Measurements from ENCODE around the gene TRIM4.
A peak's percentile ranks its signal among the peaks of the same experiment; 100 is the strongest.
"Not testable (repeated sequence)": the region's sequence is repeated elsewhere in the genome, so short reads cannot be mapped to it uniquely, and the experiment has no call there.

Gene TRIM4

DNA sequence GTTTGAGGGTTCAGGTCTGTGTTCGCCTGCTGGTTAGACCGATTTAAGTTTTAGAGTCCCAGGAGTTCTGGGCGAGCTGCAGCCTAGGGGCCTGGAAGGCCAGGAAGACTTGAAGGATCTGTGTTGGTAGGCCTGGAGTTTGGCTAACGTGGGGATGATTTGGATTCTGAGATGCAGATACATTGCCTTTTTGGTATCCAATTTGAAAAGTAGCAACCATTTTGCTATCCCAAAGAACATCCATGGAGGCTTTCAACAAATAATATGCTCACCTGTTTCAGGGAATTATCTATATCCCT is 433 bp upstream of the TRIM4 start:
- no peak for DNase-seq (ENCODE audit: low spot score)

DNA sequence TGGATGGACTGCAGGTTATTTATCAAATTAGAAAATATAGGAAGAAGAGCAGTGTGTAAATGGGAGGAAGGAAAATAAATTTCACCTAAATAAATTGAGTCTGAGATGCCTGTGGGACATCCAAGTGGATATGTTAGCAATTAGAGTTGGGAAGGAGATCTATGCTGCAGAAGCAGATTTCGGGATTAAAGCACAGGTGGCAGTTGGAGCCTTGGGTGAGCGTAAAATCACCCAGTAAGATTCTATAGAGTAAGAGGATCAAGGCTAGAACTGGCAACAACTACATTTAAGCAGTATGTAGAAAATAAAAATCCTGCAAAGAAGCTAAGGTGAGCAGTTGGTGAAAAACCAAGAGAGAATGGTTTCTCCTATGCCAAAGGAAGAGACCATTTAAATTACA is 8.4 kb downstream of the TRIM4 start:
- DNase-seq (ENCODE audit: low spot score), result peak; percentile 59

DNA sequence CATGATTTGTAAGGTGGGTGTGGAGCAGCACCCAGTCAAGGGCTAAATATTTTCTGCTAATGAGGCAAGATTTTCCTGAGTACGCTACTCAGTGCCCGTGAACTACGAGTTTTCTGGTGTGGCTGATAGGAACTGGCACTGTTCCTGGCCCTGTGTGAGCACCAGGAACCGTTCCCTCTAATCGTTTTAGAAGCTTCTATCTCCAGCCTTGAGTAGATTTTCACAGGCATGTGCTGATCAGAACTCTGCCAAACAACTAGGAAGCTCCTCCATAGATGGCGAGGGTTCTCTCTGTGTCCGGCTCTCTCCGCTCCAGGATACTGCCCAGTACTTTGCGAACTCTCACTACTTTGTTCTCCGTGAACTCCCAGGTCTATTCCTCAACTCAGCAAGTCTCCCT is 17.7 kb downstream of the TRIM4 start:
- DNase-seq (ENCODE audit: low spot score), result no peak

DNA sequence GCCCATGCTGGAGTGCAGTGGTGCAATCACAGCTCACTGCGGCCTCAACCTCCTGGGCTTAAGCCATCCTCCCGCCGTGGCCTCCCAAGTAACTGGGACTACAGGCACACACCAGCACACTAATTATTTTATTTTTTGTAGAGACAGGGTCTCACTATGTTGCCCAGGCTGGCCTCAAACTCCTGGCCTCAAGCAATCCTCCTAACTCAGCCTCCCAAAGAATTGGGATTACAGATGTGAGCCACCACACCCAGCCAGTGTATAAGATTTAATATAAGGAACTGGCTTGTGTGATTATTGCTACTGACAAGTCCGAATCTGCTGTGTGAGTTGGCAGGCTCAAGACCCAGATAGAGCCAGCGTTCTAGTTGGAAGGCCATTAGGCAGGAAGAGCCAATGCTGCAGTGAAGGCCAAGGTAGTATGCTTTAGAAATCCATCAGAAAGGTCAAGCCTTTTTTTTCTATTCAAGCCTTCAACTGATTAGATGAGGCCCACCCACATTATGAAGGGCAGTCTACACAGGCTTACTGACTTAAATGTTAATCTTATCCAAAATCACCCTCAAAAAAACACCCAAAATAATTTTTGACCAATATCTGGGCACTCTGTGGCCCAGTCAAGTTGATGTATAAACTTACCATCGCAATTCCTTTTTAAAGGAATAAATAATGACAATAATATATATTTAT is 19.4 kb downstream of the TRIM4 start:
- DNase-seq (ENCODE audit: low spot score), result no peak

DNA sequence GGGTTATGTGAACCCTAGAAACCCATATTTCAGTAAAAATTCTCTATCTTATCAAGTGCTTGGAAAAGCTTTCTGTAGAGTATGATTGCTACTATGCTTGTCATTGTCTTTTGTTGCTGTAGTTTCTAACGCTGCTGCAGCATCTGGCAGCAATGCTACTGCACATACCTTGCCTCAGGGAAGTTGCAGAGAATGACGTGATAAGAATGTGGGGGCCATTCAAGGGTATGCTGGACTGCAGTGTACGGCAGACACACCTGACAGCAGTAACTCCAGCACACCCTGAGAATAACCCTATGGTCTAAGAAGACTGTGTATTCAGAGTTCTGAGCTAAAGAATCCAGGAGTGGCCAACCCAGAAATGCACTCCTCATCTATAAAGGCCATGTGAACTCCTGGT is 20.5 kb downstream of the TRIM4 start:
- DNase-seq (ENCODE audit: low spot score), result no peak

DNA sequence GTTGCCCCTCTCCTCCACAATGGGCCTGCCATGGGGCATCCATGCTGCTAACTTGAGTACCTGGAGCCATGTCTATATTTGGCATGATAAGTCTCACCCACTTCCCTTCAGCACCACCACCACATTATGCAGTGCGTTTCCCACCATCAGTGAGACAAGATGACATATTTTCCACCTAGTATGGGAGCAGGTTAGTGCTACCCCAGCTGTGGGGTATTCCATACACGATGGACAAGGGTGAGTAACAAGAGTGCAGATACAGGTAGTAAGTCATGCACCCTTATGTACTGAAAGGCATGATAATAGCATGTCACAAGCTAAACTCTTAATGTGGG is 21.3 kb downstream of the TRIM4 start:
- DNase-seq (ENCODE audit: low spot score), result no peak

DNA sequence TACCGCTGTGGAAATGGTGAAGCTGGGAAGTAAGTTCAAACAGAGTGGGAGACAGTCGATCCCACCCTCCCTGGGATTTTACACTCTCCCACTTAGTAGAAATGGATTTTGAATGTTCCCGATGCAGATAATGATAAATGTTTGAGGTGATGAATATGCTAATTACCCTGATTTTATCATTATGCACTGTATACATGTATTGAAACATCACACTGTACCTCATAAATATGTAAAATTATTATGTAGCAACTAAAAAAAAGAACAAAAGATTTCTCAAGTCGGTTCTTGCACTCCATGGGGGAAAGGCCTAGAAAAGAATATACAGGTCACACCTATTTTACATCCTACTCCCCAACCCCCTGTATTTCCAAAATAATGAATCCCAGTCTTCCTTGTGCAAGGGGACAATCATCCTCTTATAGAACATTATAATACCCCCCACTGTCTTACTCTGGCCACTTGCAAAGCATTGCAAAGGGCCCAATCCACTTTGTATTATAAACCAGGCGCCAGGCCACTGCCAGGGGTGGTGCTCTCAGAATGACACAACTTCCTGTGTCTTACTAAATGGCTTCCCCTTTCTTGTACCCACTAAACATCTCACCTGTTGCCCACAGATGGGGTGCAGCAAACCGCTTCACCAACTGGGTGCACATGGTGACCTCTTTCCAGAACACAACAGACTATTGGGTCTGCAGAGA is 21.9 kb downstream of the TRIM4 start:
- DNase-seq (ENCODE audit: low spot score), result no peak

DNA sequence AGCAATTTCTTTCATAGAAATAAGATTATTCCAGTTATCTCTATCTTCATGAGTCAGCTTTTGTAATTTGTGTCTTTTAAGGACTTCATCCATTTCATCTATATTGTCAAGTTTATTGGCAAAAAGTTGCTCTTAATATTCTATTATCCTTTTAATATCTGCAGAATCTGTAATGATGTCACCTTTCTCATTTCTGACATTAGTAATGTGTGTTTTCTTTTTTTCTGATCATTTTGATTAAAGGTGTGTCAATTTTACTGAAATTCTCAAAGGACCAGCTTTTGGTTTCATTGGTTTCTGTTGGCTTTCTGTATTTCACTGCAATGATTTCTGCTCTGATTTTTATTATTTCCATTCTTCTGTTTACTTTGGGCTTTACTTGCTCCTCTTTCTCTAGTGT is 24.6 kb downstream of the TRIM4 start:
- DNase-seq (ENCODE audit: low spot score), result no peak

DNA sequence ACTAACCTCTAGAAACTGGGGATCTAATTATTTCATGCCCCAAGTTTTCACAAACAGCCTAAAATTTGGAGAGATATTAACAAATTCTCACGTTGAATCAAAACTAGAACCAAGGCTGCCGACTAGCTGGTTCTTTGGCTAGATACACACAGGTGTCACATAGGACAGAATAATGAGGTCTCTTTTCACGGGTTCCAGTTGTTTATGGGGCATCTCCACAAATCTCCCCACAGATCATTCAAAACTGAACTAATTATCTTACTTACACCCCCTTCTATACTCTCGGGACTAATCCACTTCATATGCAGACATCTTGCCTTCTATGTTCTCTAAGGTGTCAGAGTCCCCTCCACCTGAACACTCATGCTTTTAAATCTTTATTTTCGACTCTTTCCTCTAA is 26.1 kb downstream of the TRIM4 start:
- no peak for DNase-seq (ENCODE audit: low spot score)

DNA sequence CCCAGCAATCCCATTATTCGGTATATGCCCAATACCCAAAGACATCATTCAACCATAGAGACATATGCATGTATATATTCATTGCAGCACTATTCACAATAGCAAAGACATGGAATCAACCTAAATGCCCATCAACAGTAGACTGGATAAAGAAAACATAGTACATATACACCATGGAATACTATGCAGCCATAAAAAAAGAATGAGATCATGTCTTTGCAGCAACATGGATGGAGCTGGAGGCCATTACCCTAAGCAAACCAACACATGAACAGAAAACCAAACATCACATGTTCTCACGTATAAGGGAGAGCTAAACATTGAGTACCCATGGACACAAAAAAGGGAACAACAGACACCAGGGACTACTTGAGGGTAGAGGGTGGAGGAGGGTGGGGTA is 29.0 kb downstream of the TRIM4 start:
- DNase-seq (ENCODE audit: low spot score), result not testable (repeated sequence)

DNA sequence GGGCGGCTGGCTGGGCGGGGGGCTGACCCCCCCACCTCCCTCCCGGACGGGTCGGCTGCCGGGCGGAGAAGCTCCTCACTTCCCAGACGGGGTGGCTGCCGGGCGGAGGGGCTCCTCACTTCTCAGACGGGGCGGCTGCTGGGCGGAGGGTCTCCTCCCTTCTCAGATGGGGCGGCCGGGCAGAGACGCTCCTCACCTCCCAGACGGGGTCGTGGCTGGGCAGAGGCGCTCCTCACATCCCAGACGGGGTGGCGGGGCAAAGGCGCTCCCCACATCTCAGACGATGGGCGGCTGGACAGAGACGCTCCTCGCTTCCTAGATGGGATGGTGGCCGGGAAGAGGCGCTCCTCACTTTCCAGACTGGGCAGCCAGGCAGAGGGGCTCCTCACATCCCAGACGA is 31.0 kb downstream of the TRIM4 start:
- DNase-seq (ENCODE audit: low spot score), result not testable (repeated sequence)

DNA sequence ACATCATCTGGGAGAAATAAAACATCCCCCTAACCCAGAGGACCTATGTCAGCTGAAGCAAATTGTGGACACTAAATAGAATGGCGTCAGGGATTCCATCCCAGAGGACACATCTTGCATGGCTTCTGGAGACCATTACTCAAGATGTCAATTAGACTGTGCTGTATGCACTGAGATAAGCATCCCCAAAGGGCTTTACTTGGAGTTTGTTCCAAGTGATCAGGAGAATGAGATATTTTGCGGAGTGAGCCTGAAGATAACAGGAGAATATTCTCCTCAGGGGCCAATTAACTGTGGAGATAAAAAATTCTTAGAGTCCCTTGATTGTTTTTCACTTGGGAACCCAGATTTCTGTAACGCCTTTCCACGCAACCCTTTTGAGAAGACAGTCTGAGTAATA is 38.0 kb downstream of the TRIM4 start:
- no peak for DNase-seq (ENCODE audit: low spot score)

DNA sequence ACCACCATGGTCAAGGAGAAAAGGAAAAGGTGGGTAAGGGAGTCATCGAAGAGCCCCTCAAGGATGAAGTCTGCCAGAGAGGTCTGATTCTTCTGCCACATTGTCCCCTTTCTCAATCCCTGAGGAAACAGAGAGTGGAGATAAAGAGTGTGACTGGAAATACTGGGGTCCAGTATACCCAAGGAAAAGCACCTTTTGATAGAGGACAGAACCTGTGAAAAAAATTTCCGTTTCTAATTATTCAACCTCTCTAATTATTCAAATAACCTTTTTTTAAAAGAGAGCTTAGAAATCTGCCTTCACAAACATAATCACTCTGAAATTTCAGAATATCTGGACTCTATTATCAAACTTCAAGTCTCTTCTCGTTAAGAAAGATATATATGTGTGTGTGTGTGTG is 42.4 kb downstream of the TRIM4 start, which contains the start of gene OR2AE1:
TSS of gene OR2AE1 (minus strand) at position 101 of the 400 bp plus-strand sequence. CDS start at position 101, 0 bp downstream.
- DNase-seq (ENCODE audit: low spot score), result no peak

DNA sequence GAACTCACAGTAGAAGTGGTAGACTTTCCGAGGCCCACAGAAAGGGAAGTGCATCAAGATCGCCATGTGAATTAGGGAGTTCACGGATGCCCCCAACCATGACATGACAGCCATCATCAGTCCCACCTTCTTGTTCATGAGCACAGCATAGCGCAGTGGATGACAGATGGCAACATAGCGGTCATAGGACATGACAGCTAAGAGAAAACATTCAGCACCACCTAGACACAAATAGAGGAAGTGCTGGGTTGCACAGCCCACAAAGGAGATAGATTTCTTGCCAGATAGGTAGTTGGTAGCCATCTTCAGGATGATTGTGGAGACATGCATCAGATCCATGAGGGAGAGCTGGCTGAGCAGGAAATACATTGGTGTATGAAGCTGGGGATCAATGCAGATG is 42.8 kb downstream of the TRIM4 start:
- no peak for DNase-seq (ENCODE audit: low spot score)

DNA sequence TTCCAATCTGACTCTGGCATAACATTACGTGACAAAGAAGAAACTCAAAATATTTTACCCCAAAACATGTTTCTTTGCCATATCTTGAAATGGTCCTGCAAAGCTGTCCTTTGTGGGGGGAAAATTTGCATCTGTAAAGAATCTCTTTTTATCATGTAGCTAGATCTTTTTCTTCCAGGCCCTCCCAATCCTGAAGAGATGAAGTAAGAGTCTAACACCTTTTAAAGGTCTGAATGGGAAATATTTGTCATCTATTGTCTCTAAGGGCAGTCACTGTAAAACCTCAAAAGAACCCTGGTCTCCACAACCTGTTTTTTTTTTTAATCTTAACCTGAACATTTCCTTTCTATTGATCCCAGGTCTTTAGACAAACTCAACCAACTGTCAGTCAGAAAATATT is 51.1 kb downstream of the TRIM4 start:
- DNase-seq (ENCODE audit: low spot score), result no peak

DNA sequence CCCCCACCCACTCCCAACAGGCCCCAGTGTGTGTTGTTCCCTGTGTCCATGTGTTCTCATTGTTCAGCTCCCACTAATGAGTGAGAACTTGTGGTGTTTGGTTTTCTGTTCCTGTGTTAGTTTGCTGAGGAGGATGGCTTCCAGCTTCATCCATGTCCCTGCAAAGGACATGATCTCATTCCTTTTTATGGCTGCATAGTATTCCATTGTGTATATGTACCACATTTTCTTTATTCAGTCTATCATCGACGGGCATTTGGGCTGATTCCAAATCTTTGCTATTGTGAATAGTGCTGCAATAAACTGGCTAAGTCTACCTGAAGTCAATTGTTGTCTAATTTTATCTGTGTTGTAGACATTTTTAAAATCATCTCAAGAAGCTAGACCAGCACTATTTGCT is 51.9 kb downstream of the TRIM4 start:
- not testable (repeated sequence) for DNase-seq (ENCODE audit: low spot score)

DNA sequence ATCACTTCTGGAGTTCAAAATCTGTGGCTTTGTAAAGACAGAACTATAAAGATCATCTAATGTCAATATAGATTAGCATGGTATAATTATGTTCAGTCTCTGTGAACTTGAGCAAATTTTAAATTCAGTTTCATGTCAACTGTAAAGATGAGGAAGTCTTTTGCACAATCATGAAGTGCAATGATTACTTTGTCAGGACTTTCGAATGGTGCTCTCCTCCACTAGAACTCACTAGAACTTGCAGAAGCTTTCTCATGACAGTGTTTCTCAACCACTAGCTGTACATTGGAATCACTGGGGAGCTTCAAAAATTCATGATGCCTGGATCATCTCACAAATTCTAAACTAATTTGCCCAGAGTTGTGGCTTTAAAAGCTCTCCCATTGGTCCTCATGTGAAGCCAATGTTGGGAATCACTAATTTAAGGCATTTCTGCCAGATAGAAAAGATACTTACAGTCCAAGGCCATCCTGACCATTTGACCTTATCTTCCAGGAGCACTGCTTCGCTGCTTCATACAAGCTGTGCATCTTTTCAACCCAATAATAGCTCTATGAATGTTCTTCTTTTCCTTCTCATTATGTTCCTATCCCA is 55.4 kb downstream of the TRIM4 start:
- DNase-seq (ENCODE audit: low spot score), result no peak

DNA sequence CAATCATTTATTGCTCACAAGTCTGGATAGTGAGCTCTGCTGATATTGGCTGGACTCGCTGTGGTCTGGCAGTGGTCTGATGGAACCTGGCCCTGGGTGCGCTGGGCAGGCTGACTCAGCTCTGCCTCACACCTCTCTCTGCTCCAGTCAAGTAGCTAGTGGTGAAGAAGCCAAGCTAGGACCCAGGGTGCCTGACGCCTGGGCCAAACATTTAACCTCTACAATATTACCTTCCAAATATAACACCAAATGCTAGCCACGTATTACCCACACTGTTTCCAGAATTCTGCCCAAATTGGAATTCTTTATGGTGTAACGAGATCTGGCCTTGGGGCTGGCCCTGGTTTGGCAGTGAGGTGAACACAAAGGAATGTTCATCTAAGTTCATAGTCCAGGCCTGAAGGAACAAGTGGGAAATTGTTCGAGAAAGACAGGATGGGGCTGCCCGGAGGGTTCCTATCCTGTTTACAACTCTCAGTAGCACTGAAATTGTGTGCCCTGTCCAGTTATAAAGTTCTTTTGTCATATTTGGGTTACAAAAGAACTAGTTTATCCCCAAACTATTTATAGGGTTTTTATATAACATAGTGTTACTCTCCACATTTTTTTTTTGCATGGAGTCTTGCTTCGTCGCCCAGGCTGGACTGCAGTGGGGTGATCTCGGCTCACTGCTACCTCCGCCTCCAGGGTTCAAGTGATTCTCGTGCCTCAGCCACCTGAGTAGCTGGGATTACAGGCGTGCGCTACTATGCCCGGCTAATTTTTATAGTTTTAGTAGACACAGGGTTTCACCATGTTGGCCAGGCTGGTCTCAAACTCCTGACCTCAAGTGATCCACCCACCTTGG is 58.8 kb downstream of the TRIM4 start:
- DNase-seq (ENCODE audit: low spot score), result no peak

DNA sequence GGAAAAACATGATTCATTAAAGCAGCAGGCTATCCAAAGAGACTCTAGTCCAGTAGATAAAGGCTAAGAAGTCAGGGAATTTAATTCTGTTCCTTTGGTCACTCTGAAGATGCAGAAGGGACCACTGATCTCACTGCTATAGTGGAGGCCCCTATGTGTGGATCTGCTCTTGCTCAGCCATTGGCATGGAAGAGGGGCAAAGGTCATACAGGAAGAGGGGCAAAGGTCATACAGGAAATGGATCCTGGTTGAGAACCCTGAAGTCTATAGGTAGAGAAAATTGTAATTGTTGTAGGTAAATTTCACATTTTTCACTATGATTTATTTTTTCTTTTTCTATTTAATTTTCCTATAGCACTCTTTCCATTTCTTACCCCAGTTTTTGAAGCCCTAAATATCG is 64.1 kb downstream of the TRIM4 start:
- DNase-seq (ENCODE audit: low spot score), result no peak

DNA sequence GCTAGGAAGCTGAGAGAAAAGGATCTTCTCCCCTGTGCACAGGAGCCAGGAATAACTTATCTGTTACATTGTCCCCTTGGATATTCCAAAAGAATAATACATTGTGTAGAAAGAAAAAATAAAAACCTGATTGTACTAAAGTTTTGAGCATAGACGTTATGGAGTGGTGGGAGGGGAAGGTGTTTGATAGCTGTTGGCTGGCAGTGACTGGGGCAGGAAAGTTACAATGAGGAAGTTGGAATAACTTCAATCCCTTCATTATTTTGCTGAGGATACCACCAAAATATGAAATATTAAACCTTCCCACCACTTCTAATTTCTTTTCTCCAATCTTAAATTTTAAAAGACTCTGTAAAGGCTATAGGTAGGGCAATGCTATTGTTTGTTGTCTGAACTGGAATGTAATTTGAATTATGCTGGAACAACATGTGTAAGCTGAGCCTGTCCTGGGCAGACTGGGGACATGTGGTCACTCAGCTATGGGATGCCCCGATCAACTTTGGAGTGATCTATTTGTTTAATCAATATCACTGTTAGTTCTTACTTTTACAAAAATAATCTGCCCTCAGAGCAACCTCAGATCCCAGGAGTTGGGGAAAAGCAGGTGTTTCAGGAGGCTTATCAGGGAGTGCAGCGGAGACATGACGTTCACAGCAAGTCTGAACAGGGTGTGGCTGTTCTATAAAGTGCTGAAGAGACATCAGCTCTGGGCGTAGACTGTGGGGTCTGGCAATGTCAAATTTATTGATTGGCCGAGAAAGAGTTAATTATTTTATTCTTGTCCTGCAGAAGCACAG is 70.7 kb downstream of the TRIM4 start:
- DNase-seq (ENCODE audit: low spot score), result no peak

DNA sequence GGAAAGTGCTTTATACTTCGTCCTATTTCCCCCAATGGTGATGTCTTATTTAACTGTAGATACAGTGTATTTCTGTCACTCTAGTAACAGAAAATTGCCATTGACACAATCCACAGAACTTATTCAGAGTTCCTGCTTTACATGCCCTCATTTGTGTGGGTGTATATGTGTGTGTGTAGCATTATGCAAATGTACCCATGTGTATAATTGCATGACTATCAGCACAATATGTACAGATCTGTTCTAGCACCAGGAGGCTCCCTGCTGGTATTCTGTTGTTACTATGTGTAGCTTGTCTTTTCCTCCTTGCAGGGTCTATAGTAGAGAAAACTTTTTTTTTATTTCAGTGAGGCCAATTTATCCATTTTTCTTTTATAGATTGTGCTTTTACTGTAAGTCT is 75.0 kb downstream of the TRIM4 start:
- no peak for DNase-seq (ENCODE audit: low spot score)

DNA sequence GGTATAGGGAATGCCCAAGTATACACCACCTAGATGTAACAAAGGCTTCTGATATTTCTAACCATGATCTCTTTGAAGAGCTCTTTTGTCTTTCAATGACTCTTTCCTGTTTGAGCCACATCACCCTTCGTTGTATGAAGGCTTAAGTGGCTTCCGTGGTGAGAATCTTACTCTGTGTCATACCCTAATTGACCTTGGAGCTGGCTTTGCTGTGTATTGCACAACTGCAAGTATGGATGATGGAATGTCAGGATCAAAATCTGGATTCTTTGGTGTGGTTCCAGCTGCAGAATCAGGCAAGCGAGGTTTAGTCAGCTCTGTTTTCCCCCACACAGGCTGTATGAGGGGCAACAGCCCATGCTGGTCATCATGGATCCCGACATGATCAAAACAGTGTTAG is 75.5 kb downstream of the TRIM4 start:
- no peak for DNase-seq (ENCODE audit: low spot score)

Measured in D341Med (cell line).